ENCODE measurements around the gene ID2. TPM values are rescaled to one million over a fixed set of nuclear protein-coding genes. Genes with fewer than 3 reads are reported as not detected.

Gene ID2
- total and polyA plus RNA-seq, 2 of the 13 experiments (the other 11 are each of a cell fraction or from before 2014, with no cell fraction given) = 214 to 719 TPM

DNA sequence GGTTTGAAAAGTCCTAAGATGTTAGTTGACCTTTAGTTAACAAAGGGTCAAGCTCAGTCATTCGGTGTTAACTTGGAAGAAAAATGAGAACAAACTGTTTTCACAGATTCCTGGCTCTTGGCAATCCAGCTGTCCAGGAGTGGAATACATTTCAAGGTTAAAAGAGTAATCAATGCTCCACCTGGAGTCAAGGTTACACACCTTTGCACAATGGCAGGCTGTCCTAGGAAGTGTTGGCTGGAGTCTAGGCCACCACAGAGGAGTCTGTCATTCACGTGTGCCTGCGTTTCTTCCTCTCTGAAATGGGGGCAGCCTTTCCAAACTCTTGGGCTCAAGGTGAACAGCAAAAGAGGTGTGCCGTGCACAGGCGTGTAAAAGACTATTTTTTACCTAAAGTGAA, 6.3 kb upstream of the ID2 start (continued):
- TF ChIP-seq KMT2B (CRISPR knock-in tag; IDR thresholded peaks at IDR 0.05) = no peak
- no peak for TF ChIP-seq ATF7 (IDR thresholded peaks at IDR 0.05)
- no peak for TF ChIP-seq ATF7 (CRISPR knock-in tag; IDR thresholded peaks at IDR 0.05)
- TF ChIP-seq ZNF574 (CRISPR knock-in tag; IDR thresholded peaks at IDR 0.05) = peak; percentile 68
- peak; percentile 71; the same call in 1 of the 2 replicates for TF ChIP-seq HOXA5 (CRISPR knock-in tag; IDR thresholded peaks at IDR 0.05)
- TF ChIP-seq FOXA3 (CRISPR knock-in tag; IDR thresholded peaks at IDR 0.05) = peak; percentile 74
- TF ChIP-seq RFX3 (CRISPR knock-in tag; IDR thresholded peaks at IDR 0.05) = peak; percentile 43; the same call in 1 of the 2 replicates
- TF ChIP-seq, protein P1, sequence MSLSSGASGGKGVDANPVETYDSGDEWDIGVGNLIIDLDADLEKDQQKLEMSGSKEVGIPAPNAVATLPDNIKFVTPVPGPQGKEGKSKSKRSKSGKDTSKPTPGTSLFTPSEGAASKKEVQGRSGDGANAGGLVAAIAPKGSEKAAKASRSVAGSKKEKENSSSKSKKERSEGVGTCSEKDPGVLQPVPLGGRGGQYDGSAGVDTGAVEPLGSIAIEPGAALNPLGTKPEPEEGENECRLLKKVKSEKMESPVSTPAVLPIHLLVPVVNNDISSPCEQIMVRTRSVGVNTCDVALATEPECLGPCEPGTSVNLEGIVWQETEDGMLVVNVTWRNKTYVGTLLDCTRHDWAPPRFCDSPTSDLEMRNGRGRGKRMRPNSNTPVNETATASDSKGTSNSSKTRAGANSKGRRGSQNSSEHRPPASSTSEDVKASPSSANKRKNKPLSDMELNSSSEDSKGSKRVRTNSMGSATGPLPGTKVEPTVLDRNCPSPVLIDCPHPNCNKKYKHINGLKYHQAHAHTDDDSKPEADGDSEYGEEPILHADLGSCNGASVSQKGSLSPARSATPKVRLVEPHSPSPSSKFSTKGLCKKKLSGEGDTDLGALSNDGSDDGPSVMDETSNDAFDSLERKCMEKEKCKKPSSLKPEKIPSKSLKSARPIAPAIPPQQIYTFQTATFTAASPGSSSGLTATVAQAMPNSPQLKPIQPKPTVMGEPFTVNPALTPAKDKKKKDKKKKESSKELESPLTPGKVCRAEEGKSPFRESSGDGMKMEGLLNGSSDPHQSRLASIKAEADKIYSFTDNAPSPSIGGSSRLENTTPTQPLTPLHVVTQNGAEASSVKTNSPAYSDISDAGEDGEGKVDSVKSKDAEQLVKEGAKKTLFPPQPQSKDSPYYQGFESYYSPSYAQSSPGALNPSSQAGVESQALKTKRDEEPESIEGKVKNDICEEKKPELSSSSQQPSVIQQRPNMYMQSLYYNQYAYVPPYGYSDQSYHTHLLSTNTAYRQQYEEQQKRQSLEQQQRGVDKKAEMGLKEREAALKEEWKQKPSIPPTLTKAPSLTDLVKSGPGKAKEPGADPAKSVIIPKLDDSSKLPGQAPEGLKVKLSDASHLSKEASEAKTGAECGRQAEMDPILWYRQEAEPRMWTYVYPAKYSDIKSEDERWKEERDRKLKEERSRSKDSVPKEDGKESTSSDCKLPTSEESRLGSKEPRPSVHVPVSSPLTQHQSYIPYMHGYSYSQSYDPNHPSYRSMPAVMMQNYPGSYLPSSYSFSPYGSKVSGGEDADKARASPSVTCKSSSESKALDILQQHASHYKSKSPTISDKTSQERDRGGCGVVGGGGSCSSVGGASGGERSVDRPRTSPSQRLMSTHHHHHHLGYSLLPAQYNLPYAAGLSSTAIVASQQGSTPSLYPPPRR (CRISPR knock-in tag; IDR thresholded peaks at IDR 0.05; ENCODE audit: borderline replicate concordance) = peak; percentile 78; the same call in 1 of the 2 replicates
- peak; percentile 84; the same call in 1 of the 2 replicates for TF ChIP-seq REPIN1 (CRISPR knock-in tag; IDR thresholded peaks at IDR 0.05; ENCODE audit: borderline replicate concordance, low read depth)
- peak; percentile 76 for TF ChIP-seq FOXP4 (CRISPR knock-in tag; IDR thresholded peaks at IDR 0.05)
- no peak for TF ChIP-seq SUZ12 (IDR thresholded peaks at IDR 0.05; ENCODE audit: low read depth, low read length)
- TF ChIP-seq ZNF382 (CRISPR knock-in tag; IDR thresholded peaks at IDR 0.05; ENCODE audit: borderline replicate concordance) = no peak
- TF ChIP-seq BHLHE40 (IDR thresholded peaks at IDR 0.05; ENCODE audit: low read length) = peak; percentile 40; the same call in 1 of the 2 replicates
- no peak for TF ChIP-seq SOX6 (IDR thresholded peaks at IDR 0.05)
- TF ChIP-seq SOX6 (CRISPR knock-in tag; IDR thresholded peaks at IDR 0.05) = peak; percentile 97
- peak; percentile 93 for TF ChIP-seq NR2F6 (IDR thresholded peaks at IDR 0.05)
- TF ChIP-seq NR2F6 (CRISPR knock-in tag; IDR thresholded peaks at IDR 0.05) = peak; percentile 92
- TF ChIP-seq GFI1 (CRISPR knock-in tag; IDR thresholded peaks at IDR 0.05; ENCODE audit: borderline replicate concordance) = 0 out of 2 replicates have a peak, but pooled peaks have one; percentile 48
- TF ChIP-seq PITX1 (CRISPR knock-in tag; IDR thresholded peaks at IDR 0.05) = peak; percentile 63
- peak; percentile 64; the same call in 1 of the 2 replicates for TF ChIP-seq ZMYM3 (CRISPR knock-in tag; IDR thresholded peaks at IDR 0.05)
- TF ChIP-seq ZNF570 (CRISPR knock-in tag; IDR thresholded peaks at IDR 0.05; ENCODE audit: borderline replicate concordance) = 0 out of 2 replicates have a peak, but pooled peaks have one; percentile 42
- TF ChIP-seq JUND (CRISPR knock-in tag; IDR thresholded peaks at IDR 0.05) = peak; percentile 58; the same call in 1 of the 2 replicates
- TF ChIP-seq ZNF816 (CRISPR knock-in tag; IDR thresholded peaks at IDR 0.05; ENCODE audit: borderline replicate concordance) = 0 out of 2 replicates have a peak, but pooled peaks have one; percentile 46
- no peak for TF ChIP-seq ZNF766 (CRISPR knock-in tag; IDR thresholded peaks at IDR 0.05; ENCODE audit: borderline replicate concordance)

Data from HepG2 (cell line).